A549 (cell line): ENCODE measurements around the gene BBS9.

Source experiments
- CEBPB ChIP-seq, 2 experiments: fragments of >200 bp in 1 of 2; sonication (Bioruptor Twin) in 1 of 2; formaldehyde crosslinking in 1 of 2; IDR thresholded peaks; 2 replicates each; pipeline ENCODE4 v1.6.1; 2012 to 2016
- CTCF ChIP-seq: fragments of >200 bp; sonication (Bioruptor Twin); formaldehyde crosslinking; IDR thresholded peaks from 3 replicates; pipeline ENCODE4 v1.5.1; 2016
- EP300 ChIP-seq, 2 experiments: fragments of >200 bp; sonication (Bioruptor Twin); formaldehyde crosslinking; IDR thresholded peaks; 2 replicates in 1 of 2; 3 replicates in 1 of 2; pipeline ENCODE4 v1.6.1; 2016 to 2017
- JUNB ChIP-seq: fragments of >200 bp; sonication (Bioruptor Twin); formaldehyde crosslinking; IDR thresholded peaks from 2 replicates; pipeline ENCODE4 v1.6.1; 2016
- TF ChIP-seq, protein P1 (sequence below): fragments of >200 bp; sonication (Bioruptor Twin); formaldehyde crosslinking; IDR thresholded peaks from 3 replicates; pipeline ENCODE4 v1.6.1; 2016

DNA sequence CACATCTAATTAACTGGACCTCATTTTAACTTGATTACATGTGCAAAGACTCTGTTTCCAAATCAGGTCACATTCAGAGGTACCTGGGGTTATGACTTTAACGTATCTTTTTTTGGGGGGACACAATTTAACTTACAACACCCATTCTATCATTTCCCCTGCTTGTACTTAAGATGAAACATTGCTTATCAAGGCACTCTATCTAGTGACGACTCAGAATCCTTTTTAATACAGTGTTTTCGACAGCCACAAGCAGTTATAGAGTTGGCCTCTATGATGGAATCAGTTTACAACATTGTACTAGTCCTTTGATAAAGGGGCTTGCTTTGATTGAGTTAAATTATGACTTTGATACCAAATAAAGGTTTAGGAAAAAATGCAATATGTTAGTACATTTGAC is 22.7 kb downstream of the BBS9 start:
- TF ChIP-seq, protein P1, sequence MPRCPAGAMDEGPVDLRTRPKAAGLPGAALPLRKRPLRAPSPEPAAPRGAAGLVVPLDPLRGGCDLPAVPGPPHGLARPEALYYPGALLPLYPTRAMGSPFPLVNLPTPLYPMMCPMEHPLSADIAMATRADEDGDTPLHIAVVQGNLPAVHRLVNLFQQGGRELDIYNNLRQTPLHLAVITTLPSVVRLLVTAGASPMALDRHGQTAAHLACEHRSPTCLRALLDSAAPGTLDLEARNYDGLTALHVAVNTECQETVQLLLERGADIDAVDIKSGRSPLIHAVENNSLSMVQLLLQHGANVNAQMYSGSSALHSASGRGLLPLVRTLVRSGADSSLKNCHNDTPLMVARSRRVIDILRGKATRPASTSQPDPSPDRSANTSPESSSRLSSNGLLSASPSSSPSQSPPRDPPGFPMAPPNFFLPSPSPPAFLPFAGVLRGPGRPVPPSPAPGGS = no peak
- TF ChIP-seq CEBPB (IDR thresholded peaks at IDR 0.05) (no peak), JUNB (no peak), CTCF (no peak), EP300 (IDR thresholded peaks at IDR 0.05) (no peak)
